ENCODE measurements around the gene ITGB2. TPM values are rescaled to one million over a fixed set of nuclear protein-coding genes. Genes with fewer than 3 reads are reported as not detected.

The ITGB2 gene
- polyA plus RNA-seq, 3 donors, result 8.8 to 13.0 (median 10.5) TPM

DNA sequence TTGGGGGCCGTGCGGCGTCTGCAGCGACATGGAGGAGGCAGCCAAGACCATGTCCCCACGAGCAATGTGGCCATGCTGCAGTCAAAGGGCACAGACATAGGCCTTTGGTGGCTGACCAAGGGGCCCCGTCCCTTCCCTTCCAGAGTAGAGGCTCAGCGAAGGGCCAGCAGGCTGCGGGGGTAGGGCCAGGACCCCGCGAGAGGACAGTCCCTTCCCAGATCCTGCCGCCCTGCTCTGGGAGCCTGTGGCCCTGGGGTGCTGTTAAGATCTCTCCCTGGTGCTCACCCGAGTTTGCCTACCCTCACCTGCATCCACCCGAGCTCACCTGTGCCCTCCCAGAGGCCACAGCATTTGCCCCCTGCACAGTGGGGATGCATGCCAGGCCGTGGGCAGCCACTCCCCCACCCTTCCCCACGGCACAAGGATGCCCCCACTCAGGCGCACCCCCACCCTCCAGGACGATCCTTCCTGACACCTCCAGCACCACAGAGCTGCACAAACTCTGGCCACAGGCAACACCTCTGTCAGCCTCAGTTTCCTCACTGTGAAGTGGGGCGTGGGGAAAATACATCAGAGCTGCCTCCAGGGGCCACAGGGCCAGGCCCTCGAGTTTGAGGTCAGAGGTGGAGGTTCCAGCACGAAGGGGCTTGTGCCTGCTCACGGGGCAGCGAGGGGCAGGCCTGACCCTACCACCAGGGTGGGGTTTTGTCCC lies 15.5 kb downstream of the ITGB2 start:
- no peak for DNase-seq (ENCODE audit: extremely low read depth in 1 of 11, low read depth in 9 of 11, low spot score in 4 of 11)

- DNase-seq (ENCODE audit: extremely low read depth in 1 of 11, low read depth in 9 of 11, low spot score in 4 of 11), result no peak
These were observed 16.4 kb downstream of the ITGB2 start for GRCh38 chr21:44904141-44904923.

- no peak for DNase-seq (ENCODE audit: extremely low read depth in 1 of 11, low read depth in 9 of 11, low spot score in 4 of 11)
These were observed 17.0 kb downstream of the ITGB2 start for GRCh38 chr21:44903689-44904088.

- DNase-seq (ENCODE audit: extremely low read depth in 1 of 11, low read depth in 9 of 11, low spot score in 4 of 11), result no peak
These were observed 17.5 kb downstream of the ITGB2 start for GRCh38 chr21:44903050-44903685.

- DNase-seq (ENCODE audit: extremely low read depth in 1 of 11, low read depth in 9 of 11, low spot score in 4 of 11), result no peak
These were observed 18.2 kb downstream of the ITGB2 start for GRCh38 chr21:44902268-44903049.

DNA sequence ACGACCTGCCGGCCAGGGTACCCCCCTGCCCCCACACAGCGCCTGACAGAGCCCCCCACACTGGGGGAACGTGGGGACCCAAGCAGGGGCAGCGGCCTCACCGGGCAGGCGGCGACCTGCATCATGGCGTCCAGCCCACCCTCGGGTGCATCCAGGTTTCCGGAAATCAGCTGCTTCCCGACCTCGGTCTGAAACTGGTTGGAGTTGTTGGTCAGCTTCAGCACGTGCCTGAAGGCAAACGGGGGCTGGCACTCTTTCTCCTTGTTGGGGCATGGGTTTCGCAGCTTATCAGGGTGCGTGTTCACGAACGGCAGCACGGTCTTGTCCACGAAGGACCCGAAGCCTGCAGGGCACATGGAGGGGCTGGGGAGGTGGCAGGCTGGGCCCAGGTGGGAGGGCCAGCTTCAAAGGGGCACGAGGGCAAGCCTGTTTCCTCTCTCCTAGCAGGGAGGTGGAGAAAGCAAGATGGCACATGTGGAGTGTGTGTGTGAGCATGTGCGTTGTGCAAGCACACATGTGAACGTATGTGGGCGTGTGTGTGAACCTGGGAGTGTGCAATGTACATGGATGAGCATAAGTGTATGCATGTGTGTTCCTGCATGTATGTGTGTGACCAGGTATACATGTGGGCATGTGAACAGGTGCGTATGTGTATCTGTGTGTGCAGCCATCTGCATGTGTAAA lies 19.2 kb downstream of the ITGB2 start:
- DNase-seq (ENCODE audit: extremely low read depth in 1 of 11, low read depth in 9 of 11, low spot score in 4 of 11), result no peak

- DNase-seq (ENCODE audit: extremely low read depth in 1 of 11, low read depth in 9 of 11, low spot score in 4 of 11), result no peak
These were observed 20.0 kb downstream of the ITGB2 start for GRCh38 chr21:44900559-44901251.

- no peak for DNase-seq (ENCODE audit: extremely low read depth in 1 of 11, low read depth in 9 of 11, low spot score in 4 of 11)
These were observed 20.7 kb downstream of the ITGB2 start for GRCh38 chr21:44899768-44900558.

- DNase-seq (ENCODE audit: extremely low read depth in 1 of 11, low read depth in 9 of 11, low spot score in 4 of 11), result no peak
These were observed 21.6 kb downstream of the ITGB2 start for GRCh38 chr21:44898851-44899767.

GRCh38 chr21:44898011-44898488 lies 22.6 kb downstream of the ITGB2 start:
- DNase-seq (ENCODE audit: extremely low read depth in 1 of 11, low read depth in 9 of 11, low spot score in 4 of 11), result no peak

DNA sequence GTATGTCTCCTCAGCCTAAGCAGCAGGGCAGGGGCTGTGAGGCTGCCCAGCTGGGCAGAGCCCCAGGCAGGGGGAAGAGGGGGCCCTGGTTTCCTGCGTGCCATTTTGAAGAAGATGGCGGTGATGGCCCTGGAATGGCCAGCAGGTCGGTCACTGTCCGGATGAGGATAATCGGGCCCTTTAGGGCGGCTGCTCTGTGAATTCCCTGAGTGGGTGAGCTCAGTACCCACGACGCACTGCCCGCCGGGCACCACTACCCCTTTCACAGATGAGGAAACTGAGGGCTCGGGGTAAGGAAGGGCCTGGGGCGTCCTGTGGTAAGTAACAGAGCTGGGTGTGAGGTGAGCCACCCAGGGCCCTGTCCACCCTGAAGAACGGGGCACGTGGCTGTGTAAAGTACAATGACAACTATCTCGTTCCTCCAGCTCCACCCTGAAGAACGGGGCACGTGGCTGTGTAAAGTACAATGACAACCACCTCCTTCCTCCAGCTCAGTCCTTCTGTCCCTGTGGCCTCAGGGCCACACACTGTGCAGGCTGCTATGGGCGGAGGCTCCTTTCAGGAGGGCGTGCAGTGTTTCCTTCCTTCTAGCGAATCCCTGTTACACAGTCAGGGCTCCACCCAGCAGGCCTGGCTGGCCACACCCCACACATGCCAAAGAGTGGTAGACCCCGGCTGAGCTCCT lies 23.2 kb downstream of the ITGB2 start:
- no peak for DNase-seq (ENCODE audit: extremely low read depth in 1 of 11, low read depth in 9 of 11, low spot score in 4 of 11)

DNA sequence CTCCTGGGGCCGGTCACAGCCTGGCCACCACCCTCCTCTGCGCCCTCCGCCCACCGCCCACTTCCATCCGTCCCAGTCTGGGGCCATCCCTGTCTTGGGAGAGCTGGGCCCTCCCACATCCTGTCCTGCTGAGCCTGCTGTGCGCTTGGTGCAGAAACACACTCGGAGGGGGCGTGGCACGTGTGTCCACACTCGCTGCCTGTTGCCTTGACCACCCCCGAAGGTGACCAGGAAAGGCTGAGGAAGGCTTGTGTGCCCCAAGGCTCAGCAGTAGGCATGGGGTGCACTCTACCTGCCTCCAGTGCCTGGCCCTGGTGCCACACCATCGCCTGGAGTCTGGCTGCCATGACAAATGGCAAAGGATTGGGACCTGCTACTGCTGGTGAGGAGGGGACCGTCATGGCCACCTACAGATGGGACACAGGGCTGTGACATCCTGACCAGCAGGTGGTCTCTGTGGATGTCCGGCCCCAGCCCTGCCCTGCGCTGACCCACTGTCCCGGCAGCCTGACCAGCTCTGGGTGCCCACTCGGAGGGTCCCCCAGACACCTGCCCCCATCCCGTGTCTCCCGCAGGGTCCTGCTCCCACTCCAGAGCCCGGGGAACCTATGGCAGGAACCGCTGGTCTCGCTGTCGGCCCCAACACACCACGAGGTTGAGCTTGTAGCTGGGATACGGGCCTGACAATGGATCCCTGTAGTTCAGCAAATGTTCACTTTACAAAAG lies 24.0 kb downstream of the ITGB2 start:
- DNase-seq (ENCODE audit: extremely low read depth in 1 of 11, low read depth in 9 of 11, low spot score in 4 of 11), result no peak

- DNase-seq (ENCODE audit: extremely low read depth in 1 of 11, low read depth in 9 of 11, low spot score in 4 of 11), result no peak
These were observed 24.8 kb downstream of the ITGB2 start for GRCh38 chr21:44895859-44896258.

GRCh38 chr21:44894687-44895302 lies 25.9 kb downstream of the ITGB2 start:
- DNase-seq (ENCODE audit: extremely low read depth in 1 of 11, low read depth in 9 of 11, low spot score in 4 of 11), result no peak
